A549 (cell line): Measurements from ENCODE around the gene PRF1.

Experiments
- CTCF ChIP-seq: fragments of >200 bp; sonication (Bioruptor Twin); formaldehyde crosslinking; IDR thresholded peaks from 3 replicates; pipeline ENCODE4 v1.5.1; 2016
- RAD21 ChIP-seq, 2 experiments: fragments of >200 bp in 1 of 2; sonication (Bioruptor Twin) in 1 of 2; formaldehyde crosslinking in 1 of 2; IDR thresholded peaks in 1 of 2; conservative IDR thresholded peaks in 1 of 2; 2 replicates in 1 of 2; 3 replicates in 1 of 2; pipeline ENCODE4 v1.6.1; 2012 to 2018; ENCODE audit warnings: inconsistent platforms in 1 of 2

GRCh38 chr10:70579234-70580002 lies 23.1 kb downstream of the PRF1 start:
- no peak for TF ChIP-seq CTCF
- no peak for TF ChIP-seq RAD21 (conservative IDR thresholded peaks at IDR 0.05 in 1 of 2, IDR thresholded peaks at IDR 0.05 in 1 of 2)
